K562 (cell line): ENCODE measurements around the gene IRF9. TPM values are rescaled to one million over a fixed set of nuclear protein-coding genes. Genes with fewer than 3 reads are reported as not detected.

Source experiments
- BMI1 ChIP-seq: fragments of 150-350 bp; IDR thresholded peaks from 2 replicates; pipeline ENCODE4 v1.6.1; 2014; ENCODE audit warnings: low read length
- DMBX1 ChIP-seq: fragments of 250-450 bp; sonication (Bioruptor Pico); IDR thresholded peaks from 2 replicates; pipeline ENCODE4 v1.8.0; 2022; ENCODE audit warnings: inconsistent platforms, mild to moderate bottlenecking, moderate library complexity, borderline replicate concordance
- EGR1 ChIP-seq: fragments of 450-650 bp; conservative IDR thresholded peaks from 2 replicates; pipeline ENCODE4 v1.6.1; 2017; ENCODE audit warnings: mild to moderate bottlenecking
- FIP1L1 ChIP-seq: fragments of 200-400 bp; formaldehyde crosslinking; IDR thresholded peaks from 2 replicates; pipeline ENCODE4 v1.6.1; 2018; ENCODE audit warnings: mild to moderate bottlenecking, low read depth, low read length; ENCODE audit not compliant: poor library complexity, severe bottlenecking
- GTF2F1 ChIP-seq: IDR thresholded peaks from 2 replicates; pipeline ENCODE4 v1.6.1; 2011; ENCODE audit warnings: low read depth, low read length, improper control_type of control experiment
- MXI1 ChIP-seq: IDR thresholded peaks from 2 replicates; pipeline ENCODE4 v1.6.1; 2011; ENCODE audit warnings: low read depth, mild to moderate bottlenecking, improper control_type of control experiment, low read length
- NFATC3 ChIP-seq: fragments of 450-650 bp; IDR thresholded peaks from 2 replicates; pipeline ENCODE4 v1.6.1; 2017; ENCODE audit warnings: mild to moderate bottlenecking
- NFE2L1 ChIP-seq: fragments of 450-650 bp; IDR thresholded peaks from 2 replicates; pipeline ENCODE4 v1.6.1; 2016; ENCODE audit warnings: missing genetic modification characterization, low read depth, mild to moderate bottlenecking, missing compliant biosample characterization, moderate library complexity, borderline replicate concordance
- PTRF ChIP-seq: fragments of 450-650 bp; IDR thresholded peaks from 2 replicates; pipeline ENCODE4 v1.6.1; 2016; ENCODE audit warnings: mild to moderate bottlenecking, missing genetic modification characterization, missing compliant biosample characterization
- RBFOX2 ChIP-seq: fragments of 200-400 bp; formaldehyde crosslinking; IDR thresholded peaks from 2 replicates; pipeline ENCODE4 v1.6.1; 2017; ENCODE audit warnings: low read depth, mild to moderate bottlenecking, low read length, moderate library complexity
- SETDB1 ChIP-seq: IDR thresholded peaks from one replicate; pipeline ENCODE4 v1.6.1; 2012; ENCODE audit warnings: low read length, control low read depth, inconsistent platforms
- STAG1 ChIP-seq: sonication (generic); formaldehyde crosslinking; IDR thresholded peaks from 2 replicates; pipeline ENCODE4 v1.5.0; 2020; ENCODE audit warnings: missing genetic modification reagents, borderline replicate concordance
- ZC3H11A ChIP-seq: IDR thresholded peaks from 2 replicates; pipeline ENCODE4 v1.6.1; 2012; ENCODE audit warnings: low read depth, low read length, improper control_type of control experiment
- ZNF436 ChIP-seq: fragments of 250-450, 450-650 bp; sonication (Bioruptor Pico); formaldehyde crosslinking; IDR thresholded peaks from 2 replicates; pipeline ENCODE4 v1.7.0; 2020; ENCODE audit warnings: mild to moderate bottlenecking
- ZZZ3 ChIP-seq: fragments of 450-650 bp; IDR thresholded peaks from 2 replicates; pipeline ENCODE4 v1.6.1; 2016; ENCODE audit warnings: antibody characterized with exemption, mild to moderate bottlenecking, moderate library complexity
- polyA plus RNA-seq, 8 experiments: library from polyadenylated mRNA; depleted of rRNA in 4 of 8; stranded (reverse) in 5 of 8; unstranded in 3 of 8; fragments of >200 nt; fragmentation: Nextera tagmentation in 2 of 8; fragmentation: Illumina TruSeq in 1 of 8; extraction: Ambion mirVana in 2 of 8; extraction: Trizol in 1 of 8; gene quantifications; 2 replicates each; pipeline versions ENCODE4 v1.2.1 to v1.2.3, GENCODE V29; 2011 to 2014; ENCODE audit warnings: inconsistent platforms in 1 of 8, missing spikeins in 1 of 8
- total RNA-seq, 7 experiments: library from RNA; depleted of rRNA in 6 of 7; stranded (reverse); fragments of >200 nt in 6 of 7; fragmentation: Illumina TruSeq in 2 of 7; extraction: Trizol in 2 of 7; gene quantifications; 2 replicates each; pipeline versions ENCODE4 v1.2.1 to v1.2.3, GENCODE V29; 2011 to 2021; ENCODE audit warnings: low replicate concordance in 1 of 7
- TF ChIP-seq, protein P1 (sequence below), 2 experiments: IDR thresholded peaks; 2 replicates each; pipeline ENCODE4 v1.6.1; 2011; ENCODE audit warnings: borderline replicate concordance in 1 of 2, control low read depth in 1 of 2, low read depth in 1 of 2, low read length in 1 of 2, mild to moderate bottlenecking in 1 of 2, mixed read lengths in 1 of 2, moderate library complexity in 1 of 2; ENCODE audit not compliant: insufficient read depth in 1 of 2, insufficient read length in 1 of 2, poor library complexity in 1 of 2, severe bottlenecking in 1 of 2; ENCODE audit errors: extremely low read depth in 1 of 2
- TF ChIP-seq, protein P2 (sequence below): fragments of 450-650 bp; IDR thresholded peaks from 2 replicates; pipeline ENCODE4 v1.6.1; 2018; ENCODE audit warnings: mild to moderate bottlenecking, low read depth; ENCODE audit not compliant: partially characterized antibody
- TF ChIP-seq, protein P3 (sequence below): fragments of 250-450 bp; sonication (Bioruptor Pico); IDR thresholded peaks from 2 replicates; pipeline ENCODE4 v1.5.1; 2021; ENCODE audit warnings: mild to moderate bottlenecking
- TF ChIP-seq, protein P4 (sequence below): fragments of 450-650 bp; IDR thresholded peaks from 2 replicates; pipeline ENCODE4 v1.7.1; 2018; ENCODE audit warnings: mild to moderate bottlenecking, low read depth; ENCODE audit not compliant: partially characterized antibody

Gene IRF9
- total and polyA plus RNA-seq, 9 of the 15 experiments (the other 6 are each of a cell fraction or from before 2014, with no cell fraction given): 0.79 to 14.8 (median 6.1) TPM

DNA sequence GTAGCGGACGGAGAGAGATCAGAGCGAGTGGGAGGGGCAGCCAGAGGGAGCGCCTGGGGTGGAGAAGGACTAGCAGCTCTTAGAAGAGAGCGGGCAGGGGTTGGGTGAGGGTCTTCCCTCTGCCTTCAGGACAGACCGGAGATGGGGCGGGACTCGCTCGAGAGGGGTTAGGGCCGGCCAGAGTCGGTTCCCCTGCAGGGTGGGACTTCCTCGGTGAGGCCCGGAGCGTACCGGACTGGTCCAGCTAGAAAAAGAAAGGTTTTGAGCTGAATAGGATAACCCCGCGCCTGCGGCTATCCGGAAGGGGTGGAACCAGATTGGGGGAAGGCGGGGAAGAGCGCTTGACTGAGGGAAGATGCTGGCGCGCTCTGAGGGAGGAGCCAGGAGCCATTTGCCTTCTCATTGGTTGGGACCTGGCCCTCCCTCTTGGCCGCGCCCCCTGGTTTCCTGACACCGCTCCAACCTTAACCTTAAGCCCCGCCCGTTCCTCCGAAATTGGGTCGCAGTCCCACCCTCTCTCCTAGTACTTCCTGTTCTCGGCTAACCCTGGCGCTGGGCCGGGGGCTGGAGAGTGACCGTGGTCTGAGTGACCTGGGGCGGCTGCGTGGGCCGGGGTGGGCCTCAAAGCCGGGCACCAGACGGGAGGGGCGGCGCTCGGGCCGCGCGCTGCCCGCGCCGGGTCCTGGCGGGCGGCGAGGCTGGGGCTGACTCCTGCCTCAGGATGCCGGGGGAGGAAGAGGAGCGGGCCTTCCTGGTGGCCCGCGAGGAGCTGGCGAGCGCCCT, 13.9 kb upstream of the IRF9 start, which contains the start of gene RNF31 (continued):
- TF ChIP-seq, protein P1, sequence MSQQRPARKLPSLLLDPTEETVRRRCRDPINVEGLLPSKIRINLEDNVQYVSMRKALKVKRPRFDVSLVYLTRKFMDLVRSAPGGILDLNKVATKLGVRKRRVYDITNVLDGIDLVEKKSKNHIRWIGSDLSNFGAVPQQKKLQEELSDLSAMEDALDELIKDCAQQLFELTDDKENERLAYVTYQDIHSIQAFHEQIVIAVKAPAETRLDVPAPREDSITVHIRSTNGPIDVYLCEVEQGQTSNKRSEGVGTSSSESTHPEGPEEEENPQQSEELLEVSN (IDR thresholded peaks at IDR 0.05; ENCODE audit: borderline replicate concordance in 1 of 2, extremely low read depth in 1 of 2, insufficient read depth in 1 of 2, insufficient read length in 1 of 2, low read depth in 1 of 2, low read length in 1 of 2, poor library complexity in 1 of 2, severe bottlenecking in 1 of 2): peak in 1 of 2 experiments; percentile 20
- TF ChIP-seq ZNF436 (CRISPR knock-in tag): no peak
- TF ChIP-seq STAG1 (CRISPR knock-in tag): no peak
- no peak for TF ChIP-seq SETDB1
- TF ChIP-seq RBFOX2: peak; percentile 75
- 0 out of 2 replicates have a peak, but pooled peaks have one; percentile 4 for TF ChIP-seq EGR1
- no peak for TF ChIP-seq GTF2F1
- no peak for TF ChIP-seq DMBX1 (CRISPR knock-in tag)
- TF ChIP-seq ZC3H11A: no peak
- TF ChIP-seq, protein P2, sequence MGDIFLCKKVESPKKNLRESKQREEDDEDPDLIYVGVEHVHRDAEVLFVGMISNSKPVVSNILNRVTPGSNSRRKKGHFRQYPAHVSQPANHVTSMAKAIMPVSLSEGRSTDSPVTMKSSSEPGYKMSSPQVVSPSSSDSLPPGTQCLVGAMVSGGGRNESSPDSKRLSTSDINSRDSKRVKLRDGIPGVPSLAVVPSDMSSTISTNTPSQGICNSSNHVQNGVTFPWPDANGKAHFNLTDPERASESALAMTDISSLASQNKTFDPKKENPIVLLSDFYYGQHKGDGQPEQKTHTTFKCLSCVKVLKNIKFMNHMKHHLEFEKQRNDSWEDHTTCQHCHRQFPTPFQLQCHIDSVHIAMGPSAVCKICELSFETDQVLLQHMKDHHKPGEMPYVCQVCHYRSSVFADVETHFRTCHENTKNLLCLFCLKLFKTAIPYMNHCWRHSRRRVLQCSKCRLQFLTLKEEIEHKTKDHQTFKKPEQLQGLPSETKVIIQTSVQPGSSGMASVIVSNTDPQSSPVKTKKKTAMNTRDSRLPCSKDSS: no peak
- TF ChIP-seq, protein P3, sequence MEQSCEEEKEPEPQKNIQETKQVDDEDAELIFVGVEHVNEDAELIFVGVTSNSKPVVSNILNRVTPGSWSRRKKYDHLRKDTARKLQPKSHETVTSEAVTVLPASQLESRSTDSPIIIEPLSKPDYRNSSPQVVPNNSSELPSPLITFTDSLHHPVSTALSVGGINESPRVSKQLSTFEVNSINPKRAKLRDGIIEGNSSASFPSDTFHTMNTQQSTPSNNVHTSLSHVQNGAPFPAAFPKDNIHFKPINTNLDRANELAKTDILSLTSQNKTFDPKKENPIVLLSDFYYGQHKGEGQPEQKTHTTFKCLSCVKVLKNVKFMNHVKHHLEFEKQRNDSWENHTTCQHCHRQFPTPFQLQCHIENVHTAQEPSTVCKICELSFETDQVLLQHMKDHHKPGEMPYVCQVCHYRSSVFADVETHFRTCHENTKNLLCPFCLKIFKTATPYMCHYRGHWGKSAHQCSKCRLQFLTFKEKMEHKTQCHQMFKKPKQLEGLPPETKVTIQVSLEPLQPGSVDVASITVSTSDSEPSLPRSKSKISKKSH (CRISPR knock-in tag): no peak
- no peak for TF ChIP-seq NFE2L1 (tag)
- no peak for TF ChIP-seq BMI1
- no peak for TF ChIP-seq ZZZ3
- no peak for TF ChIP-seq MXI1
- TF ChIP-seq, protein P4, sequence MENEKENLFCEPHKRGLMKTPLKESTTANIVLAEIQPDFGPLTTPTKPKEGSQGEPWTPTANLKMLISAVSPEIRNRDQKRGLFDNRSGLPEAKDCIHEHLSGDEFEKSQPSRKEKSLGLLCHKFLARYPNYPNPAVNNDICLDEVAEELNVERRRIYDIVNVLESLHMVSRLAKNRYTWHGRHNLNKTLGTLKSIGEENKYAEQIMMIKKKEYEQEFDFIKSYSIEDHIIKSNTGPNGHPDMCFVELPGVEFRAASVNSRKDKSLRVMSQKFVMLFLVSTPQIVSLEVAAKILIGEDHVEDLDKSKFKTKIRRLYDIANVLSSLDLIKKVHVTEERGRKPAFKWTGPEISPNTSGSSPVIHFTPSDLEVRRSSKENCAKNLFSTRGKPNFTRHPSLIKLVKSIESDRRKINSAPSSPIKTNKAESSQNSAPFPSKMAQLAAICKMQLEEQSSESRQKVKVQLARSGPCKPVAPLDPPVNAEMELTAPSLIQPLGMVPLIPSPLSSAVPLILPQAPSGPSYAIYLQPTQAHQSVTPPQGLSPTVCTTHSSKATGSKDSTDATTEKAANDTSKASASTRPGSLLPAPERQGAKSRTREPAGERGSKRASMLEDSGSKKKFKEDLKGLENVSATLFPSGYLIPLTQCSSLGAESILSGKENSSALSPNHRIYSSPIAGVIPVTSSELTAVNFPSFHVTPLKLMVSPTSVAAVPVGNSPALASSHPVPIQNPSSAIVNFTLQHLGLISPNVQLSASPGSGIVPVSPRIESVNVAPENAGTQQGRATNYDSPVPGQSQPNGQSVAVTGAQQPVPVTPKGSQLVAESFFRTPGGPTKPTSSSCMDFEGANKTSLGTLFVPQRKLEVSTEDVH: no peak
- no peak for TF ChIP-seq NFATC3
- no peak for TF ChIP-seq PTRF (tag)
- TF ChIP-seq FIP1L1: peak; percentile 48
